ENCODE results near the gene CDPF1. TPM values are rescaled to one million over a fixed set of nuclear protein-coding genes. Genes with fewer than 3 reads are reported as not detected.

The CDPF1 gene
- total and polyA plus RNA-seq, 2 of the 13 experiments (the other 11 are each of a cell fraction or from before 2014, with no cell fraction given), result 5.2 to 8.1 TPM

DNA sequence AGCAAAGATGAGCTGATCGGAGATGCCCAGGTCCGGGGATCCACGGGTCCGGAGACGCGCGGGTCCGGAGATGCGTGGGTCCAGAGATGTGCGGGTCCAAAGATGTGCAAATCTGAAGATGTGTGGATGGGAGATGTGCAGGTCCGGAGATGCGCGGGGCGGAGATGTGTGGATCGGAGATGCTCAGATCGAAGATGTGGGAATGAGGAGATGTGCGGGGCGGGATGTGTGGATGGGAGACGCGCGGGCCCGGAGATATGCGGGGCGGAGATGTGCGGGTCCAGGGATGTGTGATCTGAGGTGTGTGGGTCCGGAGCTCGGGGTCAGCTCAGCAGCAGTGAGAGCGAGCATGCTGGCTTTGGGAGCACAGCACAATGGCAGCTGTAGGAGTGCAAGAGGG, 35.5 kb downstream of the CDPF1 start:
- Histone ChIP-seq H3K9ac (ENCODE audit: insufficient read depth, low read depth, low read length) (no peak overlapping the region), H3K27me3 (ENCODE audit: control insufficient read depth in 1 of 2, insufficient read depth in 2 of 2, low read length in 2 of 2) (no peaks in the 10 kb centered on the region), H3K36me3 (replicated peaks in 1 of 2; ENCODE audit: control insufficient read depth in 1 of 2, insufficient read depth in 2 of 2, low read length in 2 of 2) (peaks cover 15 to 58% of the 10 kb centered on the region in 2 experiments), H3K27ac (ENCODE audit: extremely low read length, insufficient read depth, low read length) (no peak overlapping the region), H3K4me2 (ENCODE audit: low read depth, low read length) (no peak overlapping the region), H3K4me3 (replicated peaks in 1 of 3; ENCODE audit: insufficient read depth in 1 of 3, low read depth in 2 of 3, low read length in 3 of 3) (no peak overlapping the region), H3K79me2 (ENCODE audit: insufficient read depth, low read length) (no peaks in the 10 kb centered on the region), H4K20me1 (ENCODE audit: insufficient read depth, low read length) (no peaks in the 10 kb centered on the region), H3K4me1 (ENCODE audit: insufficient read depth, low read length) (no peaks in the 10 kb centered on the region), H3K9me3 (ENCODE audit: low read length) (peaks cover 3% of the 10 kb centered on the region), H2AFZ (ENCODE audit: low read length) (no peak overlapping the region)
- 97% methylated on average over 28 of the region's 28 CpGs for WGBS (ENCODE audit: low lambda C conversion rate)
- intact Hi-C loops (cut with micrococcal nuclease; ENCODE audit: unreplicated experiment) (no loop called here), in situ Hi-C loops (cut with HindIII; ENCODE audit: extremely low pct_ligation_motif_present, low pct_unique_long_range_greater_than_20kb) (no loop called here)
- no peak for ATAC-seq
- no peak for FAIRE-seq
- no TSS peak for BruUV-seq (replicated peaks)
- TF ChIP-seq, protein P1, sequence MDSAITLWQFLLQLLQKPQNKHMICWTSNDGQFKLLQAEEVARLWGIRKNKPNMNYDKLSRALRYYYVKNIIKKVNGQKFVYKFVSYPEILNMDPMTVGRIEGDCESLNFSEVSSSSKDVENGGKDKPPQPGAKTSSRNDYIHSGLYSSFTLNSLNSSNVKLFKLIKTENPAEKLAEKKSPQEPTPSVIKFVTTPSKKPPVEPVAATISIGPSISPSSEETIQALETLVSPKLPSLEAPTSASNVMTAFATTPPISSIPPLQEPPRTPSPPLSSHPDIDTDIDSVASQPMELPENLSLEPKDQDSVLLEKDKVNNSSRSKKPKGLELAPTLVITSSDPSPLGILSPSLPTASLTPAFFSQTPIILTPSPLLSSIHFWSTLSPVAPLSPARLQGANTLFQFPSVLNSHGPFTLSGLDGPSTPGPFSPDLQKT (CRISPR knock-in tag; IDR thresholded peaks at IDR 0.05; ENCODE audit: borderline replicate concordance), result no peak
- TF ChIP-seq HCFC1 (IDR thresholded peaks at IDR 0.05; ENCODE audit: low read depth, low read length) (no peak), AGO2 (optimal IDR thresholded peaks at IDR 0.05; ENCODE audit: low read depth, low read length) (peak; percentile 47)
- DNase-seq (ENCODE audit: low spot score), result no peak
- CTCF ChIA-PET (ENCODE audit: low intra/inter-chr PET ratio, low total read pairs), result no interaction called here
- POLR2A ChIA-PET, result no interaction called here

DNA sequence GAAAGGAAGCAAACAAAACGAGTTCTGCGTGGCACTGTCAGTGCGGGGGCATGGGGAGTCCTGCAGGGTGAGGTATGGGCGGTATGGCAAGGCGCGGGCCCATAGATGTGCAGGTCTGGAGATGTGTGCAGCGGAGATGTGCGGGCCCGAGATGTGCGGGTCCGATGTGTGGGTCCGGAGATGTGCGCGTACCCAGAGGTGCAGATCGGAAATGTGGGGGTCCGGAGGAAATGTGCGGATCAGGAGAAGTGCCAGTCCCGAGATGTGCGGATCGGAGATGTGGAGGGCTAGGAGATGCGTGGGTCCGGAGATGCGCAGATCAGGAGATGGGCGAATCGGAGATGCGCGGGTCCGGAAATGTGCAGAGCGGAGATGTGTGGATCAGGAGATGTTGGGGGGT, 35.9 kb downstream of the CDPF1 start:
- no peak overlapping the region for H3K4me3 ChIP-seq (replicated peaks in 1 of 3; ENCODE audit: insufficient read depth in 1 of 3, low read depth in 2 of 3, low read length in 3 of 3)
- no peak overlapping the region for H3K27ac ChIP-seq (ENCODE audit: extremely low read length, insufficient read depth, low read length)
- FAIRE-seq, result no peak
- 98% methylated on average over 29 of the region's 29 CpGs for WGBS (ENCODE audit: low lambda C conversion rate)
- intact Hi-C loops (cut with micrococcal nuclease; ENCODE audit: unreplicated experiment) (no loop called here), in situ Hi-C loops (cut with HindIII; ENCODE audit: extremely low pct_ligation_motif_present, low pct_unique_long_range_greater_than_20kb) (no loop called here)
- H2AFZ ChIP-seq (ENCODE audit: low read length), result no peak overlapping the region
- DNase-seq (ENCODE audit: low spot score), result no peak
- no peak overlapping the region for H3K4me2 ChIP-seq (ENCODE audit: low read depth, low read length)
- BruUV-seq (replicated peaks), result no TSS peak
- no peaks in the 10 kb centered on the region for H3K4me1 ChIP-seq (ENCODE audit: insufficient read depth, low read length)
- no peak overlapping the region for H3K9ac ChIP-seq (ENCODE audit: insufficient read depth, low read depth, low read length)
- H3K9me3 ChIP-seq (ENCODE audit: low read length), result peaks cover 7% of the 10 kb centered on the region
- no peaks in the 10 kb centered on the region for H3K79me2 ChIP-seq (ENCODE audit: insufficient read depth, low read length)
- ATAC-seq, result no peak
- ChIA-PET POLR2A (no interaction called here), CTCF (ENCODE audit: low intra/inter-chr PET ratio, low total read pairs) (no interaction called here)
- H3K36me3 ChIP-seq (replicated peaks in 1 of 2; ENCODE audit: control insufficient read depth in 1 of 2, insufficient read depth in 2 of 2, low read length in 2 of 2), result peaks cover 11 to 58% of the 10 kb centered on the region in 2 experiments
- TF ChIP-seq ZMYM3 (CRISPR knock-in tag; IDR thresholded peaks at IDR 0.05) (no peak), ZNF589 (CRISPR knock-in tag; conservative IDR thresholded peaks at IDR 0.05) (no peak), RFXANK (CRISPR knock-in tag; IDR thresholded peaks at IDR 0.05) (no peak), PPARG (CRISPR knock-in tag; conservative IDR thresholded peaks at IDR 0.05) (no peak), HES4 (CRISPR knock-in tag; IDR thresholded peaks at IDR 0.05; ENCODE audit: borderline replicate concordance) (no peak), ZNF780A (CRISPR knock-in tag; IDR thresholded peaks at IDR 0.05) (no peak), CCDC6 (CRISPR knock-in tag; IDR thresholded peaks at IDR 0.05) (no peak), ZNF598 (CRISPR knock-in tag; IDR thresholded peaks at IDR 0.05; ENCODE audit: borderline replicate concordance) (no peak), CBX5 (CRISPR knock-in tag; IDR thresholded peaks at IDR 0.05; ENCODE audit: borderline replicate concordance) (no peak)
- TF ChIP-seq, protein P2, sequence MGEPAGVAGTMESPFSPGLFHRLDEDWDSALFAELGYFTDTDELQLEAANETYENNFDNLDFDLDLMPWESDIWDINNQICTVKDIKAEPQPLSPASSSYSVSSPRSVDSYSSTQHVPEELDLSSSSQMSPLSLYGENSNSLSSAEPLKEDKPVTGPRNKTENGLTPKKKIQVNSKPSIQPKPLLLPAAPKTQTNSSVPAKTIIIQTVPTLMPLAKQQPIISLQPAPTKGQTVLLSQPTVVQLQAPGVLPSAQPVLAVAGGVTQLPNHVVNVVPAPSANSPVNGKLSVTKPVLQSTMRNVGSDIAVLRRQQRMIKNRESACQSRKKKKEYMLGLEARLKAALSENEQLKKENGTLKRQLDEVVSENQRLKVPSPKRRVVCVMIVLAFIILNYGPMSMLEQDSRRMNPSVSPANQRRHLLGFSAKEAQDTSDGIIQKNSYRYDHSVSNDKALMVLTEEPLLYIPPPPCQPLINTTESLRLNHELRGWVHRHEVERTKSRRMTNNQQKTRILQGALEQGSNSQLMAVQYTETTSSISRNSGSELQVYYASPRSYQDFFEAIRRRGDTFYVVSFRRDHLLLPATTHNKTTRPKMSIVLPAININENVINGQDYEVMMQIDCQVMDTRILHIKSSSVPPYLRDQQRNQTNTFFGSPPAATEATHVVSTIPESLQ (CRISPR knock-in tag; conservative IDR thresholded peaks at IDR 0.05), result no peak
- TF ChIP-seq, protein P3, sequence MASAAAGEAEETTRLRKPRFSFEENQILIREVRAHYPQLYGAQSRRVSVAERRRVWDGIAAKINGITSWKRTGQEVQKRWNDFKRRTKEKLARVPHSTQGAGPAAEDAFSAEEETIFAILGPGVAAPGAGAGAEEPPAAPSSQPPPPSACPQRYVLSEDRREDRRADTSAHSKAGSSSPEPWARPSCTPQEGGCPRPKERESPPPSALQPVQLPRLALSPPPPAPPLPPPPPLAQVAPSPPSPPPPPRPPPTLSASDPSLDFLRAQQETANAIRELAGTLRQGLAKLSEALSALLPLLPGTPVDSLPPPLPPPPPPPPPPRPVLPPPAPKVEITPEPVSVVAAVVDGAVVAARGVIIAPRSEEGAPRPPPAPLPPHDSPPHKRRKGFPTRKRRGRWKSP (CRISPR knock-in tag; IDR thresholded peaks at IDR 0.05), result no peak
- H3K27me3 ChIP-seq (ENCODE audit: control insufficient read depth in 1 of 2, insufficient read depth in 2 of 2, low read length in 2 of 2), result no peaks in the 10 kb centered on the region
- no peaks in the 10 kb centered on the region for H4K20me1 ChIP-seq (ENCODE audit: insufficient read depth, low read length)

Data from HepG2 (cell line).